Ishikawa (cell line): ENCODE results near the gene SNX1.

Experiments
- CEBPB ChIP-seq: IDR thresholded peaks from 2 replicates; pipeline ENCODE4 v1.6.1; 2012
- CREB1 ChIP-seq: IDR thresholded peaks from 2 replicates; pipeline ENCODE4 v1.6.1; 2012; ENCODE audit warnings: low read depth
- EGR1 ChIP-seq: IDR thresholded peaks from 2 replicates; pipeline ENCODE4 v1.6.1; 2012
- EP300 ChIP-seq: IDR thresholded peaks from 2 replicates; pipeline ENCODE4 v1.6.1; 2012; ENCODE audit warnings: borderline replicate concordance
- FOXM1 ChIP-seq: IDR thresholded peaks from 2 replicates; pipeline ENCODE4 v1.6.1; 2012; ENCODE audit warnings: low read depth, borderline replicate concordance
- MAX ChIP-seq: IDR thresholded peaks from 2 replicates; pipeline ENCODE4 v1.6.1; 2012
- NFIC ChIP-seq: IDR thresholded peaks from 2 replicates; pipeline ENCODE4 v1.6.1; 2012
- RAD21 ChIP-seq: IDR thresholded peaks from 2 replicates; pipeline ENCODE4 v1.6.1; 2012; ENCODE audit warnings: low read depth
- REST ChIP-seq: IDR thresholded peaks from 2 replicates; pipeline ENCODE4 v1.6.1; 2012; ENCODE audit warnings: low read depth, mild to moderate bottlenecking
- TAF1 ChIP-seq: IDR thresholded peaks from 2 replicates; pipeline ENCODE4 v1.6.1; 2012; ENCODE audit warnings: low read depth, mild to moderate bottlenecking
- TCF12 ChIP-seq: IDR thresholded peaks from 2 replicates; pipeline ENCODE4 v1.6.1; 2012; ENCODE audit warnings: low read depth
- TEAD4 ChIP-seq: IDR thresholded peaks from 2 replicates; pipeline ENCODE4 v1.6.1; 2012
- USF1 ChIP-seq: IDR thresholded peaks from 2 replicates; pipeline ENCODE4 v1.6.1; 2012
- YY1 ChIP-seq: IDR thresholded peaks from 2 replicates; pipeline ENCODE4 v1.6.1; 2012; ENCODE audit warnings: low read depth
- ZBTB7A ChIP-seq: IDR thresholded peaks from 2 replicates; pipeline ENCODE4 v1.6.1; 2012; ENCODE audit warnings: low read depth

Gene SNX1

GRCh38 chr15:64161688-64162477, 66.1 kb downstream of the SNX1 start:
- TF ChIP-seq YY1: no peak
- TF ChIP-seq NFIC: no peak
- TF ChIP-seq EP300: no peak
- TF ChIP-seq REST: no peak
- no peak for TF ChIP-seq EGR1
- TF ChIP-seq TAF1: no peak
- TF ChIP-seq ZBTB7A: no peak
- TF ChIP-seq USF1: no peak
- TF ChIP-seq CREB1: no peak
- no peak for TF ChIP-seq FOXM1
- TF ChIP-seq RAD21: no peak
- no peak for TF ChIP-seq TCF12
- no peak for TF ChIP-seq CEBPB
- TF ChIP-seq TEAD4: no peak
- TF ChIP-seq MAX: no peak

GRCh38 chr15:64162478-64162868, 66.7 kb downstream of the SNX1 start:
- TF ChIP-seq CREB1: no peak
- no peak for TF ChIP-seq REST
- no peak for TF ChIP-seq ZBTB7A
- TF ChIP-seq CEBPB: no peak
- no peak for TF ChIP-seq NFIC
- no peak for TF ChIP-seq EP300
- no peak for TF ChIP-seq TAF1
- TF ChIP-seq EGR1: no peak
- no peak for TF ChIP-seq TCF12
- TF ChIP-seq FOXM1: no peak
- no peak for TF ChIP-seq RAD21
- TF ChIP-seq YY1: no peak
- no peak; the same call in 1 of the 2 replicates for TF ChIP-seq MAX
- no peak for TF ChIP-seq USF1
- no peak for TF ChIP-seq TEAD4

- no peak for TF ChIP-seq FOXM1
- TF ChIP-seq TEAD4: 0 out of 2 replicates have a peak, but pooled peaks have one; percentile 22
- no peak; the same call in 1 of the 2 replicates for TF ChIP-seq USF1
- peak; percentile 49 for TF ChIP-seq YY1
- TF ChIP-seq EP300: peak; percentile 49; the same call in 1 of the 2 replicates
- no peak for TF ChIP-seq REST
- TF ChIP-seq RAD21: peak; percentile 65
- peak; percentile 72 for TF ChIP-seq TAF1
- TF ChIP-seq MAX: peak; percentile 60; the same call in 1 of the 2 replicates
- peak; percentile 78; the same call in 1 of the 2 replicates for TF ChIP-seq EGR1
- TF ChIP-seq ZBTB7A: 0 out of 2 replicates have a peak, but pooled peaks have one; percentile 41
- no peak for TF ChIP-seq NFIC
- peak; percentile 14; the same call in 1 of the 2 replicates for TF ChIP-seq TCF12
- TF ChIP-seq CEBPB: no peak
- TF ChIP-seq CREB1: peak; percentile 67; the same call in 1 of the 2 replicates
These were observed 67.3 kb downstream of the SNX1 start, which contains the start of gene PPIB for GRCh38 chr15:64162869-64163658. Gene PPIB (minus strand): TSS chr15:64163022. CDS start chr15:64162986, 36 bp downstream.
